ENCODE measurements around the gene MARK2. TPM values are rescaled to one million over a fixed set of nuclear protein-coding genes. Genes with fewer than 3 reads are reported as not detected.

Gene MARK2
- total RNA-seq, 1 experiment from 2014 or later: 39.8 TPM

- Histone ChIP-seq H3K9ac (ENCODE audit: low read length) (no peak overlapping the region), H2AFZ (ENCODE audit: low read depth, low read length, poor library complexity, severe bottlenecking) (no peak overlapping the region), H3K4me2 (ENCODE audit: low read length) (peak overlapping the region; percentile 0; the same call in 1 of the 2 replicates), H3K27me3 (ENCODE audit: insufficient read depth, low read length) (no peaks in the 10 kb centered on the region), H3K4me1 (ENCODE audit: control insufficient read depth in 1 of 2, insufficient read depth in 2 of 2, low read length in 2 of 2) (peaks cover 14 to 40% of the 10 kb centered on the region in 2 experiments), H3K9me2 (ENCODE audit: insufficient read depth) (no peaks in the 10 kb centered on the region), H3K36me3 (ENCODE audit: control insufficient read depth in 1 of 2, insufficient read depth in 2 of 2, low read length in 2 of 2) (no peaks in the 10 kb centered on the region), H4K20me1 (ENCODE audit: insufficient read depth) (no peaks in the 10 kb centered on the region), H3K4me3 (replicated peaks in 1 of 2; ENCODE audit: low read depth in 1 of 2, low read length in 2 of 2) (no peak overlapping the region), H3K9me3 (ENCODE audit: control insufficient read depth in 1 of 2, insufficient read depth in 1 of 2, low read depth in 1 of 2, low read length in 2 of 2) (no peaks in the 10 kb centered on the region), H3K79me2 (ENCODE audit: insufficient read depth, low read length) (peaks cover 10% of the 10 kb centered on the region), H3K27ac (ENCODE audit: low read depth, low read length) (no peak overlapping the region)
- ATAC-seq (no peak), DNase-seq (ENCODE audit: low read depth, low spot score) (no peak)
- POLR2A ChIA-PET: no interaction called here
- TF ChIP-seq EZH2phosphoT487 (IDR thresholded peaks at IDR 0.05; ENCODE audit: borderline replicate concordance) (no peak), ZFX (IDR thresholded peaks at IDR 0.05) (no peak), TCF7L2 (IDR thresholded peaks at IDR 0.05; ENCODE audit: borderline replicate concordance, extremely low read depth, insufficient read depth, insufficient read length) (no peak), CEBPB (IDR thresholded peaks at IDR 0.05; ENCODE audit: low read depth) (no peak), SRF (IDR thresholded peaks at IDR 0.05; ENCODE audit: low read depth) (no peak), JUND (IDR thresholded peaks at IDR 0.05) (no peak), ZNF274 (IDR thresholded peaks at IDR 0.05; ENCODE audit: low read depth, low read length) (no peak)
- CTCF ChIA-PET: interaction anchor here (1.0 to 4.4 kb wide), 2 partner anchors 99 to 111 kb away, joined by 3 to 66 read pairs; no protein-coding TSS in a partner anchor
- RAD21 ChIA-PET (ENCODE audit: low non-redundant PET in 1 of 2, low total read pairs in 2 of 2, uncharacterized antibody in 2 of 2, unreplicated experiment in 2 of 2): interaction anchor here in 1 of 2 experiments (1.0 kb wide), 1 partner anchor 111 kb away, joined by 5 read pairs; no protein-coding TSS in a partner anchor
- intact Hi-C loops (cut with micrococcal nuclease): loop anchor here (5.0 to 10.0 kb wide), 2 partner anchors 37 to 360 kb away; no protein-coding TSS in a partner anchor
- BruUV-seq (replicated peaks): no TSS peak
These were observed 3.8 kb upstream of the MARK2 start for GRCh38 chr11:63835158-63835545.

GRCh38 chr11:63837027-63837688 is 1.8 kb upstream of the MARK2 start:
- Histone ChIP-seq H3K4me2 (ENCODE audit: low read length) (peak overlapping the region; percentile 97; the same call in 1 of the 2 replicates), H4K20me1 (ENCODE audit: insufficient read depth) (peaks cover 6% of the 10 kb centered on the region; the same call in 1 of the 2 replicates), H3K79me2 (ENCODE audit: insufficient read depth, low read length) (peaks cover 30% of the 10 kb centered on the region), H3K4me1 (ENCODE audit: control insufficient read depth in 1 of 2, insufficient read depth in 2 of 2, low read length in 2 of 2) (peaks cover 32 to 58% of the 10 kb centered on the region in 2 experiments), H2AFZ (ENCODE audit: low read depth, low read length, poor library complexity, severe bottlenecking) (no peak overlapping the region), H3K4me3 (replicated peaks in 1 of 2; ENCODE audit: low read depth in 1 of 2, low read length in 2 of 2) (no peak overlapping the region), H3K9me2 (ENCODE audit: insufficient read depth) (no peaks in the 10 kb centered on the region), H3K9me3 (ENCODE audit: control insufficient read depth in 1 of 2, insufficient read depth in 1 of 2, low read depth in 1 of 2, low read length in 2 of 2) (no peaks in the 10 kb centered on the region), H3K9ac (ENCODE audit: low read length) (no peak overlapping the region), H3K27ac (ENCODE audit: low read depth, low read length) (no peak overlapping the region), H3K27me3 (ENCODE audit: insufficient read depth, low read length) (no peaks in the 10 kb centered on the region), H3K36me3 (ENCODE audit: control insufficient read depth in 1 of 2, insufficient read depth in 2 of 2, low read length in 2 of 2) (no peaks in the 10 kb centered on the region)
- intact Hi-C loops (cut with micrococcal nuclease): loop anchor here (1.0 to 10.0 kb wide), 6 partner anchors 35 to 362 kb away; partner anchors contain the start of gene ZFTA
- ChIA-PET CTCF (interaction anchor here (0.7 to 4.4 kb wide), 9 partner anchors 11 to 316 kb away, joined by 3 to 66 read pairs (median 5); partner anchors contain the start of genes NAA40 and ZFTA), POLR2A (interaction anchor here (1.5 to 1.6 kb wide), 3 partner anchors 35 to 109 kb away, joined by 3 to 5 read pairs (median 4); no protein-coding TSS in a partner anchor), RAD21 (ENCODE audit: low non-redundant PET in 1 of 2, low total read pairs in 2 of 2, uncharacterized antibody in 2 of 2, unreplicated experiment in 2 of 2) (interaction anchor here (0.5 to 1.6 kb wide), 5 partner anchors 11 to 158 kb away, joined by 3 to 10 read pairs (median 6); no protein-coding TSS in a partner anchor)
- 0 out of 2 replicates have a peak, but pooled peaks have one; percentile 21 for TF ChIP-seq POLR2AphosphoS5 (IDR thresholded peaks at IDR 0.05; ENCODE audit: low read depth, low read length)
- TF ChIP-seq ZNF274 (IDR thresholded peaks at IDR 0.05; ENCODE audit: low read depth, low read length): no peak
- TF ChIP-seq, protein P1, sequence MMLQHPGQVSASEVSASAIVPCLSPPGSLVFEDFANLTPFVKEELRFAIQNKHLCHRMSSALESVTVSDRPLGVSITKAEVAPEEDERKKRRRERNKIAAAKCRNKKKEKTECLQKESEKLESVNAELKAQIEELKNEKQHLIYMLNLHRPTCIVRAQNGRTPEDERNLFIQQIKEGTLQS (IDR thresholded peaks at IDR 0.05): no peak
- TF ChIP-seq SRF (IDR thresholded peaks at IDR 0.05; ENCODE audit: low read depth): no peak
- peak; percentile 80 to 91 (median 88) for TF ChIP-seq CTCF (IDR thresholded peaks at IDR 0.05 in 2 of 3, conservative IDR thresholded peaks at IDR 0.05 in 1 of 3; ENCODE audit: borderline replicate concordance in 1 of 3, insufficient read depth in 1 of 3, low read depth in 2 of 3, low read length in 2 of 3)
- TF ChIP-seq SP1 (IDR thresholded peaks at IDR 0.05; ENCODE audit: low read depth): no peak
- no peak for TF ChIP-seq ELF1 (IDR thresholded peaks at IDR 0.05; ENCODE audit: borderline replicate concordance, low read depth)
- peak; percentile 97 for TF ChIP-seq RAD21 (IDR thresholded peaks at IDR 0.05; ENCODE audit: low read depth)
- no peak for TF ChIP-seq YY1 (IDR thresholded peaks at IDR 0.05; ENCODE audit: extremely low read depth, insufficient replicate concordance, low read depth, low read length)
- no peak for TF ChIP-seq POLR2A (IDR thresholded peaks at IDR 0.05; ENCODE audit: borderline replicate concordance, extremely low read depth, insufficient read depth, insufficient read length)
- no peak for TF ChIP-seq EZH2phosphoT487 (IDR thresholded peaks at IDR 0.05; ENCODE audit: borderline replicate concordance)
- DNase-seq (ENCODE audit: low read depth, low spot score) (peak; percentile 68), ATAC-seq (peak; percentile 18)
- no TSS peak for BruUV-seq (replicated peaks)
